Right lobe of liver (tissue), 4 donors: Measurements from ENCODE around the gene L3MBTL3.

ENCODE experiments used
- CTCF ChIP-seq, 4 donors: fragments of 200-600 bp in 3 of 4; fragments of 450-650 bp in 1 of 4; IDR thresholded peaks; one replicate each; pipeline versions ENCODE4 v1.5.1 to v1.8.0; 2016 to 2022; ENCODE audit warnings: antibody characterized with exemption in 4 of 4, mild to moderate bottlenecking in 2 of 4
- POLR2A ChIP-seq: fragments of 450-650 bp; IDR thresholded peaks from one replicate; pipeline ENCODE4 v1.6.1; 2017; ENCODE audit warnings: antibody characterized with exemption, mild to moderate bottlenecking
- donor health status: DM: no; HTN: no; CAD: no.
- donor health status: DM: no; HTN: no; CAD: no.
- donor health status: DM: no; HTN: yes; CAD: no.

GRCh38 chr6:130163266-130163665 lies 144.9 kb downstream of the L3MBTL3 start:
- TF ChIP-seq CTCF (IDR thresholded peaks at IDR 0.05), result no peak
- TF ChIP-seq POLR2A, result no peak
